HG02852 (cell line): ENCODE results near the gene NEAT1.
"Not testable (repeated sequence)": the region's sequence is repeated elsewhere in the genome, so short reads cannot be mapped to it uniquely, and the experiment has no call there.

Experiments
- ATAC-seq: cut with Tn5 transposase; IDR thresholded peaks from one replicate; pipeline ENCODE4 v1.9.1; 2021; ENCODE audit warnings: mild to moderate bottlenecking, moderate library complexity; ENCODE audit not compliant: unreplicated experiment

Gene NEAT1

GRCh38 chr11:65404638-65405339 lies 17.8 kb upstream of the NEAT1 start:
- no peak for ATAC-seq

DNA sequence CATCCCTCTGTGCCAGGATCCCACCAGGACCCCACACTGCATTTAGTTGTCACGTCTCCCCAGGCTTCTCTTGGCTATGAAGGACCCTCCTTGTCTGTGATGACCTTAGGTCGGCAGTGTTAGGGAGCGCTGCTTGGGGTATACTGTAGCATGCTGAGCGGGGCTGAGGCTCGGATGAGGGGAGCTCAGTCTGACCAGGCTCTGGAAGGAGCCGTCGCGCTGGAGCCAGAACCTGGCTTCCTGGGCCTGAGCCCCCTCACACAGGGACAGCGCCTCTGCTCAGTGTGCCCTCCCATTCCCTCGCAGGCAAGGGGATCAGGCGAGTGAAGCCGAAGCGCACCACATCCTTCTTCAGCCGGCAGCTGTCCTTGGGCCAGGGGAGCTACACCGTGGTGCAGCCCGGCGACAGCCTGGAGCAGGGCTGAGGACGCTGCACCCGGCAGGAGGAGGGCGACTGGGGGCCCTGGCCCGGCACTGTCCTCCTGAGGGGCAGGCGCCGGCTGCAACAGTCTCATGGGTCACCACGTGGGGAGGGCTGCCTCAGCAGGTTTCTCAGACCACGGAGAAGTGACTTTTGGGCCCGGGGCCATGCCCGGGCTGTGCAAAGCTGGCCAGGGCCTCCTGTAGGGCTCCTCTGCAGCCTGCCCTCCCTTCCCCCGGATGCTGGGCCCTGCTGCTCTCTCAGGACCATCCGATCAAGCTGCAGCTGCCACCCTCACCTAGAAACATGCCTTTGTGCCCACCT lies 11.5 kb upstream of the NEAT1 start:
- no peak for ATAC-seq

DNA sequence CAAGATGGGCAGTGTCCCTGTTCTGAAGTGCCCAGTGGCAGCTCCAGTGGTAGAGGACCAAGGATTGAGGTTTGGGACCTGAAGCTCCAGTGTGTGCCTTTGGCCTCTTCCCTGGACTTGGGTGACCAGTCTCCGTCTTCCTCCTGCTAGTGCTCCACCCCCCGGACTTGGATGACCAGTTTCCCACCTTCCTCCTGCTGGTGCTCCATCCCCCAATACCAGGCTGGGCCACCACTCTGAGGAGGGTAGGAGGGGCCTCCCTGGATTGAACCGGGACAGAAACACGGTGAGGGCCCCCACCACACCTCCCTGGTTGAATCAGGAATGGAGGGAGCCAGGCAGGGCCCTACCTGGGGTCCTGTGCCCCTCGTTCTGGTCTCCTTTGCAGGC lies 10.9 kb upstream of the NEAT1 start:
- no peak for ATAC-seq

DNA sequence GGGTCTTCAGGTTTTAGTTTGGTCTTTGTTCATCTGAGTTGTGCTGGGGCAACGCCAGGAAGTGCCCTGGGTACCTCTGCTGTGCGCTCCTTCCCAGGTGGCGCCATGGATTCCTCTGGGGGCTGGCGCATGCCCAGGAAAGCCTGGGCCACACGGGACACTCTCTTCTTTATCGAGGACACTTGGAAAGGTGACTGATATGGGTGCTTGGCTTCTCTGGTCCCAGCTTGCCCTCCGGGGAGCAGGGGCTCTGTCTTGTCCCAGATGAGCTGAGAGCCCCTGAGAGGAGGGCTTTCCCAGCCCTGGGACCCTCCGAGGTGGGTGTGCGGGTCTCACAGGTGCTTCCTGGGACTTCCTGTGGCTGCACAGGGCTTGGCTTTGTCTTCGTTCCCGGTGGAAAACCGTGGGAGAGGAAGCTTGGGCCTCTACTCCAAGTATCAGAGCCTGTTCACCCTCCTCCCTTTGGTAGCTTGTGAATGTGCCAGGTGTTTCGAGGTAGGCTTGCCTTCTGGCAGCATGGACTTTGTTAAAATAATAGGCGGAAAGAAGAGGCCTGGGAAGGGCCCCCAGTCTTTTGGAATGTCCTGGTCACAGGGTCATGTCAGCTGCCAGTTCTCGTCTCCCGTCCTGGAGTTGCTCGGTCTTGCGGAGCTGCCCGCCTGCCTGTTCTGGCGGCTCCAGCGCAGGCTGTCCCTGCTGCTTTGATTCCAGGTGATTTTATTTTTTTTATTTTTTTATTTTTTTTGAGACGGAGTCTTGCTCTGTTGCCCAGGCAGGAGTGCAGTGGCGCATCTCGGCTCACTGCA lies 10.1 kb upstream of the NEAT1 start:
- ATAC-seq = no peak

DNA sequence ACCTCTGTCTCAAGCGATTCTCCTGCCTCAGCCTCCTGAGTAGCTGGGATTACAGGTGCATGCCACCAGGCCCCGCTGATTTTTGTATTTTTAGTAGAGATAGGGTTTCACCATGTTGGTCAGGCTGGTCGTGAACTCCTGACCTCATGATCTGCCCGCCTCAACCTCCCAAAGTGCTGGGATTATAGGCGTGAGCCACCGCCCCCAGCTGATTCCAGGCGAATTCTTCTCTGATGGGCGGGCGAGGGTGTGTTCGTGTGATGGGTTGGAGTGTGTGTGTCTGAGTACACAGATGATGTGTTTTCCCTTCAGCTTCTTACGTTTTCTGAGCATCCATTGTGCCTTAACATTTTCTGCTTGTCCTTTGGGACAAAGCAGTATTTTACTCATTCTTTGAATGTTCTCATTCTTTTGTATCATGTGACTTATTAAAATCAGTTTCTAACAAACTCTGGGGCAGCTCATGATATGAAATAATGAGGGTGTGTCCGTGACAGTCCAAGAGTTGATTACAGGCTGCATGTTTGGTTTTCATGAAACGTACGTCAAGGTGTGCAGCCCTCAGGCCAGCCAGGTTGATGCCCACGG lies 9.4 kb upstream of the NEAT1 start:
- ATAC-seq = not testable (repeated sequence)

DNA sequence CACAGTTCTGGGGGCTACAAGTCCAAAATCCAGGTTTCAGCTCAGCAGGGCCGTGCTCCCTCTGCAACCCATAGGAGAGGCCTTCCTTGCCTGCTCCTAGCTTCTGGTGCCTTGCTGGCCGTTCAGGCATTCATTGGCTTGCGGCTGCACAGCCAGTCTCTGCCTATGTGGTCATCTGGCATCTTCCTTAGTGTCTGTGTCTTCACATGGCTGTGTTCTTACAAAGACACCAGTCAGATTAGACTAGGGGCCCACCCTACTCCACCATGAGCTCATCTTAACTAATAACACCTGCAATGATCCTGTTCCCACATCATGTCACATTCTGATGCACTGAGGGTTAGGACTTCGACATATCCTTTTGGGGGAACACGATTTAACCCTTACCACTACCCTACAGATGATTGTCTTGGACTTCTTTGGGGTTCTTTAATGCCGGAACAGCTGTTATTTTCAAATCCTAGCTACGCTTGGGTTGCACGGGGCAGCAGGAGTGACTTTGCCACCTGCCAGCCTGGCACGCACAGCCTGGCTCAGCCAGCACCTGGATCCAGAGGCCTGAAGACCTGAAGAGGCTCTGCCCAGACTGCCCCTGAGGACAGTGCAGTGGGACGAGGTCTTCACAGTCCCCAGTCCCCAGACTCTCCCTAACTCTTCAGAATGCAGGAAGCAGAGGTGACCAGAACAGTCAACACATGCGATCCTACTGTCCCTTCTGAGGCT lies 7.7 kb upstream of the NEAT1 start:
- ATAC-seq = no peak

- no peak for ATAC-seq
Measured at GRCh38 chr11:65415499-65416340, 6.9 kb upstream of the NEAT1 start.

- ATAC-seq = peak; percentile 41
Measured at GRCh38 chr11:65416341-65416824, 6.2 kb upstream of the NEAT1 start.

GRCh38 chr11:65416841-65417701 lies 5.5 kb upstream of the NEAT1 start:
- no peak for ATAC-seq

DNA sequence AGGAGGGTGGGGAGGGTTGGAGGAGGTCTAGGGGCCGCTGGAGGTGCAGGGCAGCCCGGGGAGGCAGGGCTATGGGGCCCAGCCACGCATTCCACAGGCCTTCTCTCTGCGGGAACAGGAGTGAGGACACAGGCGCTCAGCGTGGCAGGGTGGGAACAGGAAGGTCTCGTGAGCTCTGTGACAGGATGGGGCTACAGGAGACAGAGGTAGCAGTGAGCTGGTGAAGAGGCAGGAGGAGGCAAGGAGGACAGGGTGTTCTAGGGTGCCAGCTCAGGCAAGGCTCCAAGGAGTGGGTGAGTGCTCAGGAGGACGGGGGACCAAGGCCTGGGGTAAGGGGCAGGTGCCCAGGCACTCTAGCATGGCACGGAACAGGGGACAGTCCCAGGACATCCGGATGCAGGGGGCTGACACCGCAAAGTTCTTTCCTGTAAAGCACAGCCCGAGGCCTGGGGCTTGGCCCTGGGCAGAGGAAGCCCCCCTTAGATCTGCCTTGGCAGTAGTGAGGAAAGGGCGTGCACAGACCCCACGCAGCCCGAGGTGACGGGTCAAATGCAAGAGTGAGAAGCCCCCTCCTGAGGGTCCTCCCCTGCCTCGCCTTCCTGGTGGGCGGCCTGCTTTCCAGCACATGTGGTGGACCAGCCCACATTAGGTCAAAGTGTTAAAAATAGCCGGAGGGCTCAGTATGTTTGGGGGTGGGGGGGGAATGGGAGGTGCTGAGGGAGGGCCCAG lies 4.7 kb upstream of the NEAT1 start:
- no peak for ATAC-seq

GRCh38 chr11:65418431-65418680 lies 4.2 kb upstream of the NEAT1 start:
- ATAC-seq = no peak

DNA sequence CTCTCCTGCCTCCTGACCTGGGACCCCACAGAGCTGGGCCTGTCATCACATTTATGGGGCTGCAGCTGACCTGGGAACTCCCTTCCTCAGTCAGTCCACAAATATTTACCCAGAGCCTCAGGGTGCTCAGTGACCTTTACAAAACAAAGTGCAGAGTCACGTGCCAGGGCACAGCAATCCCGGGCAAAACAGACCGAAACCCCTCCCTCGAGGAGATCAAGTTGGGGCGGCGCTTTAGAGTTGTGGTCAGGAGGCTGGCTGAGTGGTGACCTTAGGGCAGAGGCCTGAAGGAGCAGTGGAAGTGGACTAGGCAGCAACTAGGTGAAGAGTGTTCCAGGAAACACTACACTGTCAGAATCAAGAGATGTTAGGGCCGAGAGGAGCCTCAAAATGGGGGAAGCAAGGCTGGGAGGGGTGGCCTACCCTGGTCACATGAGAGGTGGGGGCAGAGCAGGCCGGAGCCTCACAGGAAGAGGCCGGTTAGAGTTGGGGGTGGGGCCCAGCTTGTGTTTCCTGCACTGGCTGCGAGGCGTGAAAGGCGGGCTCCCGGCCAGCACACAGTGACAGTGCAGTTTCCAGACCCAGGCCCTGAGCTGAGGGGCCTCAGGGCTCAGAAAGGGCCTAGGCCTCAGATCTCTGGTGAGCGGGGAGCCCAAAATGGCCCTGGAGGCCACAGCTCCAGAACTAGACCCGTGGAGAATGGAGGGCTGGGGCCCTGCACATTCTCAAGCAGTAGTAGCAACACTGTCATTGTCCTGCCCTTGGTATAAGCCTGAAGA lies 3.7 kb upstream of the NEAT1 start:
- ATAC-seq = peak; percentile 42

DNA sequence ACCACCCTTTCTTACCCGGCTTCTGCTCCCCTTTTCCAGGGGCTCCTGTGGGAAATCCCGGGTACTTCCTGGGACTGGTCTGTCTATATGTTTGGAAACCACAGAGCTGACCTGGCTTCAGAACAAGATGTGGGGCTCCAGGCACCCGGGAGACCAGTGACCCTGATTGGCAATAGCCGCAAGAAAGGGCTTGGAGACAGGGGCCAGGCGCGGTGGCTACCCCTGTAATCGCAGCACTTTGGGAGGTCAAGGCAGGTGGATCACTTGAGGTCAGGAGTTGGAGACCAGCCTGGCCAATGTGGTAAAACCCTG lies 3.2 kb upstream of the NEAT1 start:
- no peak for ATAC-seq

DNA sequence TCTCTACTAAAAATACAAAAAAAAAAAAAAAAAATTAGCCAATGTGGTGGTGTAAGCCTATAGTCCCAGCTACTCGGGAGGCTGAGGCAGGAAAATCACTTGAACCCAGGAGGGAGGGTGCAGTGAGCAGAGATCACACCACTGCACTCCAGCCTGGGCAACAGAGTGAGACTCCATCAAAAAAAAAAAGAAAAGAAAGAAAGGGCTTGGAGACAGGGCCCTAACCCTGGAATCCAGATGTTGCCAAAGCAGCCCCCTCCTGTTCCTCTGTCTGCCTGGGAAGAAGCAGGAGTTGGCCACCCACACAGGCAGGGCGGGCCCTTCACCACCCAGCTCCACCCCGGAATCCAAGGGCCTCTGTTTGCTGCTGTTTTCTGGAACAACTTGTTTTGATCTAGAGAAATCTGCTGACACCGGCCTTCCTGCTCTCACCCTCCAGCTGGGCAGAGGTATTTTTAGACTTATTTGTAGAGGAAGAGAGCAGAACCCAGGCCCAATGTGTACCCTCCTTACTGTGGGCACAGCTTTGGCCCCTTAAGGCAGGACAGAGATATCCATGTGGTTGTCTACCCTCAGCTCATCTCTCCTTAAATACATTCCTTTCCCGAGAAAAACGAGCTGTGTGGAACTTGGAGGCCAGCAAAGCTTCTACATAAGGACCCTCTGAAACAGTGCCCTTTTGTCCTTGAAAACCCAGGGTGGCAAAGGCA lies 2.7 kb upstream of the NEAT1 start:
- no peak for ATAC-seq

GRCh38 chr11:65420506-65420905 lies 2.1 kb upstream of the NEAT1 start:
- no peak for ATAC-seq

DNA sequence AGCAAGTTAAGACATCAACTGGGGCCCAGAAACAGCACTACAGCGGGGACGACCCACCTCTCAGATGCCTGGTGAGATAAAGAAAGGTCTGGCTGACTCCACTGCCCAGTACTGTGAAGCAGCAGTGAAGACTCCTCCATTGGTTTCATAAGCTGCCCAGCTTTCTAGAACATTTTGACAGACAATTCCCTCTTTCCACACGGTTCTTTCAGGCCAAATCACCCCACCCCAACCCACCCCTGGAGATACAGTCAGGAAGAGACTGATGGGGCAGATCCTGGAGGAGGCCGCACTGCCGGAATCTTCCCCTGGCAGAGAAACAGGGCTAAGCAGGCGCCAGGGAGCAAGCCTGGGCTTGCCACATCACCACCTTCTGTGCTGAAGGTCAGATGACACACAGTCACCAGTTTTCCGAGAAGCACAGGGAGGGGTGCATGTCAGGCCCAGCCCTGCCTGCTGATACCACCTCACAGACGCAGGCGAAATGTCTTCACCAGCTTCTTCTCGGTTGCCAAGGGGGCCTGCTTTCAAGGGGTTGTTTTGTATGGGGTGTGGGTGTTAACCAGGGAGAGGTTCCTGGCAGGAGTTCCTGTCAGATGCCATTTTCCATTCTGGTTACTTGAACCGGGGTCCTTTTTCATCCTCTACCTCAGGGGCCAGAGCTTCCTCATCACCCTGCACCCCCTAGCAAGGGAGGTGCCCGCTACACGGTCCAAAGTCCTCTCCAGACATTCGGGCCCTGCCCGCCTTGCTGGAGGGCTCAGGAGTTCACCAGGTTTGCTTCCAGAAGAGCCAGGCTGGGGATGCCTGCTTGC lies 1.4 kb upstream of the NEAT1 start:
- no peak for ATAC-seq
